DMS114 treated with DMSO at 0.1 percent for 48 hours (cell line): ENCODE data around the gene PRAF2.

Source experiments
- DNase-seq: peaks from one replicate; lab custom pipeline; 2025; ENCODE audit not compliant: unreplicated experiment; lab: John Stamatoyannopoulos, UW

PRAF2 gene

GRCh38 chrX:49043220-49043986, 30.4 kb downstream of the PRAF2 start, which contains the start of gene TFE3:
Gene TFE3, minus strand, starts transcription at chrX:49043357. Its CDS starts 131 bp downstream, at chrX:49043226.
- peak; percentile 96 for DNase-seq

GRCh38 chrX:49042581-49043219, 31.1 kb downstream of the PRAF2 start:
- DNase-seq: no peak

DNA sequence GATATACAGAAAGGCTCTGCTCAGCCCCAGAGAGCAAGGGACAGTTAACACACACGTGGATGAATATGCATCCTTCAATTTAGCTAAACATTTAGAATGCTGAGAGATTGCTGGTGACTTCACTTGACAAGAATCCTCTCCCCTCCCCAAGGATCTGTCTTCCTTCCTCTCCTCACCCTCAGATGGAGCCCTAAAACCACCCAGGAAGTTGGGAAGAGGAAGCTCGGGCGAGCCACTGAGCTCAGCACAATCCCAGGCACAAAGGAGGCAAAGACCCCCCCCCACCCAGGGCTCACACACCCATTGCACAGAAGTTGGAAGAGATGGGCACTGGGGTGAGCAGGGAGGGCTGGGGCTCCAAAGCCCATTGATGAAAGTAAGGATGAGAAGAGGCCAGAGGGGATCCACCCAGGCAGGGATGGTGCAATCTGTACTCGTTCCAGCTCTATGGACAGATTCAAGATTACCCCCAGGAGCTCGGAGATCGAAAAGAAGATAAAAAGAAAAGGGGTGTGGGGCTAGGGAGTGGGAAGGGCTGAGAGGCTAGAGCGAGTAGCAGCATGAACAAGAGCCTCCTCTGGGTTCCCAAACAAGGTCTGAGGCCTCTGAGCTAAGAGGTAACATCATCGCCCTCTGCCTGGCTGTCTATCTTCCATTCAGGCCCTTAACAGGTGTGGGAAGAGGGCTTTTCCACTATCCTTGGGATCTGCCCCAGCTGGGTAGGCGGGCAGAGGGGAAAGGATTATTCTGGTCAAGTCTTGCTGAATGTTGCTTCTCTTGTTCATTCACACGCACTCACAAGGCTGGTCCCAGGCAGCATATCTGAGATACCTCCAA, 31.8 kb downstream of the PRAF2 start:
- DNase-seq: no peak

- no peak for DNase-seq
These were observed 33.3 kb downstream of the PRAF2 start for GRCh38 chrX:49040376-49040955.

GRCh38 chrX:49039598-49040375, 34.0 kb downstream of the PRAF2 start:
- DNase-seq: no peak

GRCh38 chrX:49037883-49038475, 35.8 kb downstream of the PRAF2 start:
- no peak for DNase-seq

GRCh38 chrX:49030283-49030682, 43.5 kb downstream of the PRAF2 start:
- no peak for DNase-seq

- no peak for DNase-seq
These were observed 43.9 kb downstream of the PRAF2 start for GRCh38 chrX:49029876-49030275.
